ENCODE measurements around the gene STX3.
"Not testable (repeated sequence)": the region's sequence is repeated elsewhere in the genome, so short reads cannot be mapped to it uniquely, and the experiment has no call there.

The STX3 gene

DNA sequence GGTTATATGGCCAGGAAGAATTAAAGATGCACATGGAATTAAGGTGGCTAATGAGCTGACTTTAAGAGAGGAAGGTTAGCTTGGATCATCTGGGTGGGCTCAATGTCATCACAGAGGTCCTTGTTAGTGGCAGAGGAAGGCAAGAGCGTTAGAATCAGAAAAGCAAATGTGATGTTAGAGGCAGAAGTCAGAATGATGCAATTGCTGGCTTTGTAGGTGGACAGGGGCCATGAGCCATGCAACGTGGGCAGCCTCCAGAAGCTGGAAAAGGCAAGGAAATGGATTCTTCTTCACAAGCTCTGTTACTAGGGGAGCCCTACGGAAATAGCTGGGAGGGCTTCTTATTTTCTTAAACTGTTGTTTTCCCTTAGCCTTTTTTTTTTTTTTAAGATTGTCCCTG lies 92.5 kb downstream of the STX3 start:
- DNase-seq, result no peak

DNA sequence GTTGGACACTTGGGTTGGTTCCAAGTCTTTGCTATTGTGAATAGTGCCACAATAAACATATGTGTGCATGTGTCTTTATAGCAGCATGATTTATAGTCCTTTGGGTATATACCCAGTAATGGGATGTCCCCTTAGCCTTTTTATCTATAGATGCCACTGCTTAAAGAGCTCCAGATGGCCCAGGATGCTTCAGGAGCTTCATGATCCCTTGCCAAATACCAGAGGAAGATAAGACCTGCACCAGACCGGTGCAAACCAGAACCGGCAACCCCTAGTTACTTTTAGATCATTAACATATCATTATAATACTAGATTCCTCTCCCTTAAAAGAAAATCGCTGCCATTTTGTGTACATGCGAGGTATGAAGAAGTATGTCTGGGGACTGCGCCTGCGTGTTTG lies 93.3 kb downstream of the STX3 start:
- not testable (repeated sequence) for DNase-seq

DNA sequence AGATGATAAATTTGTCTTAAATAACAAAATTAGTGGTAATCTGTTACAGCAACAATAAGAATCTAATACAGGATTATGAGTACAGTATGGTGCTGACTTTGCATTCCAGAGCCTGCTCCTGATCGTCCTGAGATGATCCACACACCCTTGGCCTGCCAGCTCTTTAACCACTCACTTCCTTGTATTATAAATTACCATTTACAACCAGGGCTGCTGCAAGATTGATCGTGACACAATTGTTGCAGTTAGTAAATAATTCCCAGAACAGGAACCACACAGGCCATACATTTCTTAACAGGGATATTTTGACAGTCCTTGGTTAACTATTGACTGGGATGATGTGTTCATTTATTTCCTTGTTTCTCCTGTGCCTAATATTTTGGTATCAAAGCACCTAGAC lies 94.0 kb downstream of the STX3 start:
- DNase-seq, result no peak

DNA sequence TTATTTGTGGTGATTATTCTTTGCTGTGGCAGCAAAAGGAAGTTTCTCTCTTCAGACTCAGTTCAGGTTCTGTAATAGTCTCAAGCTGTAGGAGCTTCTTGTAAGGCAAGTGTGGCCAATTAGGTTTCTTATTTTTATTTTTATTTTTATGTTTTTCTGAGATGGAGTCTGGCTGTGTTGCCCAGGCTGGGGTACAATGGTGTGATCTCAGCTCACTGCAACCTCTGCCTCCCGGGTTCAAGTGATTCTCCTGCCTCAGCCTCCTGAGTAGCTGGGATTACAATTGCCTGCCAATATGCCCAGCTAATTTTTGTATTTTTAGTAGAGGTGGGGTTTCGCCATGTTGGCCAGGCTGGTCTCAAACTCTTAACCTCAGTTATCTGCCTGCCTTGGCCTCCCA lies 94.4 kb downstream of the STX3 start:
- not testable (repeated sequence) for DNase-seq

DNA sequence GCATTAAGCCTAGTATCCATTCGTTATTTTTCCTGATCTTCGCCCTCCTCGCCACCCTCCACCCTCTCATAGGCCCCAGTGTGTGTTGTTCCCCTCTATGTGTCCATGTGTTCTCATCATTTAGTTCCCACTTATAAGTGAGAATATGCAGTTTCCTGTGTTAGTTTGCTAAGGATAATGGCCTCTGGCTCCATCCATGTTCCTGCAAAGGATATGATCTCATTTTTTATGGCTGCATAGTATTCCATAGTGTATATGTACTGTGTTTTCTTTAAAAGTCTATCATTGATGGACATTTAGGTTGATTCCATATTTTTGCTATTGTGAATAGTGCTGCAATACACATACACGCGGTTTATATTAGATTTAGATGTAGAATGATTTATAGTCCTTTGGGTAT lies 96.2 kb downstream of the STX3 start:
- not testable (repeated sequence) for DNase-seq

DNA sequence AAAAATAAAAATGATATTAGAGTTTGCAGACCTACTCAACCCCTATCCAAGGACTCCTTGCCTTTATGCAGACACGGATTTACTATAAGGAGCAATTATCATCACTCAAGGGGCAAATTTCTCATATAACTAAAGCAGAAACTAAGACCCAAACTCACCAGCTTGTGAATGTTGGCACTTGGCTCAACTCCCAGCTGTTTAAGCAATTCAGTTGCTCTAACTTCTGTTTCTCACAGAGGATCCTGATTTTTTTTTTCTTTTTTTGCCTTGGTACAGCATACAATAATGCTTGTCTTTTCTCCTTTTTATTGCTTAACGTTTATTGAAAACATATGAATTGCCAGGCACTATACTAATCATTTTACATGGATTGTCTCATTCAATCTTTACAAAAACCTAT lies 99.7 kb downstream of the STX3 start:
- DNase-seq, result no peak
